ENCODE measurements around the gene KLHL13.

GRCh38 chrX:117969782-117970181, 146.8 kb downstream of the KLHL13 start:
- no peak for TF ChIP-seq FOSL1 (IDR thresholded peaks at IDR 0.05; ENCODE audit: low read depth)
- TF ChIP-seq CTCF (IDR thresholded peaks at IDR 0.05 in 2 of 3, conservative IDR thresholded peaks at IDR 0.05 in 1 of 3; ENCODE audit: borderline replicate concordance in 1 of 3, insufficient read depth in 1 of 3, low read depth in 2 of 3, low read length in 2 of 3): no peak
- no peak for TF ChIP-seq ATF3 (IDR thresholded peaks at IDR 0.05)
- TF ChIP-seq REST (IDR thresholded peaks at IDR 0.05; ENCODE audit: low read depth): no peak
- no peak for TF ChIP-seq EZH2 (IDR thresholded peaks at IDR 0.05)
- TF ChIP-seq ZNF274 (IDR thresholded peaks at IDR 0.05; ENCODE audit: low read depth, low read length): no peak
- no peak for TF ChIP-seq JUND (IDR thresholded peaks at IDR 0.05)
- TF ChIP-seq MAX (IDR thresholded peaks at IDR 0.05): no peak

Data from HCT116 (cell line).